ENCODE data around the gene RALGAPA1. TPM values are rescaled to one million over a fixed set of nuclear protein-coding genes. Genes with fewer than 3 reads are reported as not detected.

The RALGAPA1 gene
- total RNA-seq, 1 experiment from 2014 or later: 28.2 TPM

DNA sequence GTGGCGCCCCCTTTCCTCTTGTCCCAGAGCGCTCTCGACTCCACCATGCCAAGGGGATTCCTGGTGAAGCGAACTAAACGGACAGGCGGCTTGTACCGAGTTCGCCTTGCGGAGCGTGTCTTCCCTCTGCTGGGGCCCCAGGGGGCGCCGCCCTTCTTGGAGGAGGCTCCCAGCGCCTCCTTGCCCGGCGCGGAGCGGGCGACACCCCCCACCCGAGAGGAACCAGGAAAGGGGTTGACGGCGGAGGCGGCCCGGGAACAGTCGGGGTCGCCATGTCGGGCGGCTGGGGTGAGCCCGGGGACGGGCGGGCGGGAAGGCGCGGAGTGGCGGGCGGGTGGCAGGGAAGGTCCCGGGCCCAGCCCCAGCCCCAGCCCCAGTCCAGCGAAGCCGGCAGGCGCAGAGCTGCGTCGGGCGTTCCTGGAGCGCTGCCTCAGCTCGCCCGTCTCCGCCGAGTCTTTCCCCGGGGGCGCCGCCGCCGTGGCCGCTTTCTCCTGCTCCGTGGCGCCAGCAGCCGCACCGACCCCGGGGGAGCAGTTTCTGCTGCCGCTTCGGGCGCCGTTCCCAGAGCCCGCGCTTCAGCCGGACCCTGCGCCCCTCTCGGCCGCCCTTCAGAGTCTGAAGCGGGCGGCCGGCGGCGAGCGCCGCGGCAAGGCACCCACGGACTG, 274.8 kb downstream of the RALGAPA1 start:
- no peak overlapping the region for H3K27ac Mint-ChIP-seq (ENCODE audit: unreplicated experiment)
- H3K4me3 Mint-ChIP-seq (ENCODE audit: low read depth, unreplicated experiment): peak overlapping the region; percentile 78
- peaks cover 42% of the 10 kb centered on the region for H3K27me3 Mint-ChIP-seq (ENCODE audit: unreplicated experiment)
- peak; percentile 2 for DNase-seq
- H3K9me3 Mint-ChIP-seq (ENCODE audit: low read depth, unreplicated experiment): no peaks in the 10 kb centered on the region
- TF ChIP-seq, protein P1, sequence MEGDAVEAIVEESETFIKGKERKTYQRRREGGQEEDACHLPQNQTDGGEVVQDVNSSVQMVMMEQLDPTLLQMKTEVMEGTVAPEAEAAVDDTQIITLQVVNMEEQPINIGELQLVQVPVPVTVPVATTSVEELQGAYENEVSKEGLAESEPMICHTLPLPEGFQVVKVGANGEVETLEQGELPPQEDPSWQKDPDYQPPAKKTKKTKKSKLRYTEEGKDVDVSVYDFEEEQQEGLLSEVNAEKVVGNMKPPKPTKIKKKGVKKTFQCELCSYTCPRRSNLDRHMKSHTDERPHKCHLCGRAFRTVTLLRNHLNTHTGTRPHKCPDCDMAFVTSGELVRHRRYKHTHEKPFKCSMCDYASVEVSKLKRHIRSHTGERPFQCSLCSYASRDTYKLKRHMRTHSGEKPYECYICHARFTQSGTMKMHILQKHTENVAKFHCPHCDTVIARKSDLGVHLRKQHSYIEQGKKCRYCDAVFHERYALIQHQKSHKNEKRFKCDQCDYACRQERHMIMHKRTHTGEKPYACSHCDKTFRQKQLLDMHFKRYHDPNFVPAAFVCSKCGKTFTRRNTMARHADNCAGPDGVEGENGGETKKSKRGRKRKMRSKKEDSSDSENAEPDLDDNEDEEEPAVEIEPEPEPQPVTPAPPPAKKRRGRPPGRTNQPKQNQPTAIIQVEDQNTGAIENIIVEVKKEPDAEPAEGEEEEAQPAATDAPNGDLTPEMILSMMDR (IDR thresholded peaks at IDR 0.05; ENCODE audit: unreplicated experiment): no peak
- H3K36me3 Mint-ChIP-seq (ENCODE audit: insufficient read depth, unreplicated experiment): peaks cover 10% of the 10 kb centered on the region
- CTCF ChIA-PET: no interaction called here
- intact Hi-C loops (cut with micrococcal nuclease; ENCODE audit: unreplicated experiment): no loop called here
- H3K4me1 Mint-ChIP-seq (ENCODE audit: low read depth, unreplicated experiment): peaks cover 8% of the 10 kb centered on the region
- no TSS peak for BruUV-seq (replicated peaks)

DNA sequence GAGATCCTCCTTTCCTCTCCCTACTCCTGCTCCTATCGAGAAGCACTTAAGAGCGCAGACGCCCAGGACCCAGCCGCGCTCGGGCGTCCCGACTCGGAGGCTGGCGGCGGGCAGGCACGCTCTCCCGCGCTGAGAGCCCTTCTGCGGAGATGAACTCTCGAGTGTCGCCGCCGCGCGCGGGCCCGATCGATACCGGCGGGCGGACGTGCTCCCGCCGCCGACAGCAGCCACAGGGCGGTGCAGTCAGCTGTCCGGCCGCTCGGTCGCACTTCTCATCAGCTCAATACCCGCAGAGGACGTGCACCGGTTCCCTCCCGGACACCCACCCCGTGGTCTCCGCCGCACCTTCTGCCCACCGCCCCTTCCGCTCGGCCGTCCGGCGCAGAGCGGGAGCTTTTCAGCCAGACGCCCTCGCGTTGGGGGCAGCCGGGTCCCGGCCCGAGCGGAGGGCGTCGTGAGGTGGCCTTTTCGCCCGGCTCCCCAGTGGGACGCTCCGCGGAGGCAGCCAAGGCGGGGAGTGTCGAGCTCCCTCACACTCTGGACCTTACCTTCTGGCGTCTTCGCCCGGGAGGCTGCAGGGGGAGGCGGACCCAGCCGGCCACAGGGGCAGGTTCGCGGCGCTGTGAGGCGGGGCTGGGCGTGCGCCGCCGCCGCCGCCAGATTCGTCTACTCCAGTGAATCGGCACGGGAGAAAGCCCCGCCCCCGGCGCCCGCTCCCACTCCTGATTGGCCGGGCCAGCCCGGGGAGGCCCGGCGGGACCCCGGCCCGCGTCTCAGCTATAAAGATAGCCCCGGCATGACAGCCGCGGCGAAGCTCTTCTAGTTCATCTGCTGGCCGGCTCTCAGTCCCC, 275.5 kb downstream of the RALGAPA1 start, which contains the start of gene INSM2:
INSM2 (plus strand) TSS at position 808 of the 851 bp plus-strand sequence. CDS start 89 bp downstream, outside the sequence.
- CTCF ChIA-PET: interaction anchor here (0.7 kb wide), 1 partner anchor 9 kb away, joined by 3 read pairs; no protein-coding TSS in a partner anchor
- Mint-ChIP-seq H3K36me3 (ENCODE audit: insufficient read depth, unreplicated experiment) (peaks cover 10% of the 10 kb centered on the region), H3K4me1 (ENCODE audit: low read depth, unreplicated experiment) (peaks cover 8% of the 10 kb centered on the region), H3K27me3 (ENCODE audit: unreplicated experiment) (peaks cover 49% of the 10 kb centered on the region), H3K4me3 (ENCODE audit: low read depth, unreplicated experiment) (peak within 1 kb of the TSS; percentile 78), H3K9me3 (ENCODE audit: low read depth, unreplicated experiment) (no peaks in the 10 kb centered on the region), H3K27ac (ENCODE audit: unreplicated experiment) (no peak within 1 kb of the TSS)
- intact Hi-C loops (cut with micrococcal nuclease; ENCODE audit: unreplicated experiment): no loop called here
- TF ChIP-seq, protein P1 (IDR thresholded peaks at IDR 0.05; ENCODE audit: unreplicated experiment): no peak
- DNase-seq: peak; percentile 87
- no TSS peak for BruUV-seq (replicated peaks)

DNA sequence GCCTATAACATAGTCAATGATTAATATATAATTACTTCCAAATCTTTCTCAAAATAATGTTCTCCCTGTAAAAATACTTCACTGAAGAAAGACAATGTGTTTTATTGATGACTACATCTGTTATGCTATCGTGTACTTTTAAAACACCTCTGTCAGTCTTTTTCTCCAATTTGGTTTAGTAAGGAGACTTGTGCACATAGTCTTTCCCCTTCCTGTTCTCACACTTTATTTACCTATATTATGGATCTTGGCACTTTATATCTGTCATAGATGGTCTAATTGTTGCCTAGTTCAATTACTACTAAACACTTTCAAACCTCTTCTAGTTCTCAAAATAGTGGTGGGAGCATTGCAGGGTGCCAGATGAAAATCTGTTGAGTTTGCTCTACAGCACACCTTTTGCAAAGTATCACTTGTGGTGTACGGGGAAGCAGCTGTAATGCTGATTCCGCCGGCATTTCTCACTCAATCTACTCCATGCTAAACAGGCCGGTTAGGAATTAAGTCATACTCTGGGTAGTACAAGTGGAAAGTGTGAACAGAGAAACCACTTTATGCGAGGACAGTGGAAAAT, 276.2 kb downstream of the RALGAPA1 start:
- DNase-seq: no peak
- CTCF ChIA-PET: interaction anchor here (0.7 kb wide), 1 partner anchor 10 kb away, joined by 3 read pairs; no protein-coding TSS in a partner anchor
- TF ChIP-seq, protein P1 (IDR thresholded peaks at IDR 0.05; ENCODE audit: unreplicated experiment): no peak
- Mint-ChIP-seq H3K4me1 (ENCODE audit: low read depth, unreplicated experiment) (peaks cover 8% of the 10 kb centered on the region), H3K9me3 (ENCODE audit: low read depth, unreplicated experiment) (no peaks in the 10 kb centered on the region), H3K27ac (ENCODE audit: unreplicated experiment) (no peak overlapping the region), H3K4me3 (ENCODE audit: low read depth, unreplicated experiment) (peak overlapping the region; percentile 78), H3K27me3 (ENCODE audit: unreplicated experiment) (peaks cover 55% of the 10 kb centered on the region), H3K36me3 (ENCODE audit: insufficient read depth, unreplicated experiment) (peaks cover 10% of the 10 kb centered on the region)
- BruUV-seq (replicated peaks): no TSS peak
- intact Hi-C loops (cut with micrococcal nuclease; ENCODE audit: unreplicated experiment): no loop called here

DNA sequence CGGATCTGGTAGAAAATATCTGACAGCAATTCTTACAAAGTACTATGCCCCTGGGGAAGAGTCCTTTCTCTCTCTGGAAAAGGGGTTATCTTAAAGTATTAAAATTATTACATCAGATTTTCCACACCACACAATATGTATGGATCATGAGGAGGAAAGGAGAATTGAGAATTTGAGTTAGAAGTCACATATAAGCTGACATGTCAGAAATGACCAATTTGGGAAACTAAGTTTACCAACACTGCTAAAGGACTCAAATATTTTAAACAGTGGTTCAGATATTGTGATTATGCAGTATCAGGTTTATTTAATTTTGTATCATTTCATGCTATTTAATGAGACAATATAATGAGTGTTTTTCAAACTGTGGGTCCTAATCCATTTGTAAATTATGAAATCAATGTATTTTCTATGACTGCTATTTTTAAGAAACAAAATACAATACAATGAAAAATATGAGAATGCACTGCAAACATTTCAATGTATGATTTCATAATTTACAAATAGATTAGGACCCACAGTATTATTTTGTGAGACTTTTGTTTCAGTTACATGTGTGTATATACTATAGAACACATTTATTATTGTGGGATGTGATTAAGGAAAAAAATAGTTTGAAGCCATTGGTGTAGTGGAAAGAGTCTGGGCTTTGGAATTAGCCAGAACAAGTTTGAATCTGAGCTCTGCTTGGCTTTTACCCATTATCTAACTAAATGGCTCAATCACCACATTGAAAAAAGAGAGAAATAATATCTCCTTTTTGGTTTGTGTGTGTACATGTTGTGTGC, 276.9 kb downstream of the RALGAPA1 start:
- no peak for DNase-seq
- CTCF ChIA-PET: no interaction called here
- Mint-ChIP-seq H3K4me3 (ENCODE audit: low read depth, unreplicated experiment) (no peak overlapping the region), H3K36me3 (ENCODE audit: insufficient read depth, unreplicated experiment) (peaks cover 10% of the 10 kb centered on the region), H3K27me3 (ENCODE audit: unreplicated experiment) (peaks cover 55% of the 10 kb centered on the region), H3K27ac (ENCODE audit: unreplicated experiment) (no peak overlapping the region), H3K9me3 (ENCODE audit: low read depth, unreplicated experiment) (no peaks in the 10 kb centered on the region), H3K4me1 (ENCODE audit: low read depth, unreplicated experiment) (peaks cover 8% of the 10 kb centered on the region)
- TF ChIP-seq, protein P1 (IDR thresholded peaks at IDR 0.05; ENCODE audit: unreplicated experiment): no peak
- intact Hi-C loops (cut with micrococcal nuclease; ENCODE audit: unreplicated experiment): no loop called here
- BruUV-seq (replicated peaks): no TSS peak
